ENCODE results near the gene ADGRG7.
"Not testable (repeated sequence)": the region's sequence is repeated elsewhere in the genome, so short reads cannot be mapped to it uniquely, and the experiment has no call there.

The ADGRG7 gene

DNA sequence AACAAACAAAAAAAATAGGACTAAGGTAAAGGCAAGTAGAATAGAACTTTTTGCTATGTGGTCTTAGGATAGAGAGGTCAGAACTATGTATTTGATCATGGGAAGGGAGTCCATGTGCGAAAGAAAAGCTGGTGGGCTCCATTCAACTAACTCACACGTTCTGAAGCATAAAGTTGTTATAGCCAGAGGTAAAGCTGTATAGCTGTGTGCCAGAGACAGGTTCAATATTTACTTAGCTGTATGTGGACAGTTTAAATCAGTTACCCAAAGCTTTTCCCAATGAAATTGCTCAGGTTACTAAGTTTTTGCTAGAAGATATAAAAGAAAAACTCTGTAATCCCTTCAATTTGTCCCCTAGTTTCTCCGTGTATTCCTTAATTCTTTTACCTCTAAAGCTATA is 37.8 kb downstream of the ADGRG7 start:
- no peak for DNase-seq

- DNase-seq = no peak
Measured at GRCh38 chr3:100647657-100648056, 38.3 kb downstream of the ADGRG7 start.

- DNase-seq = no peak
Measured at GRCh38 chr3:100650651-100651619, 41.5 kb downstream of the ADGRG7 start.

DNA sequence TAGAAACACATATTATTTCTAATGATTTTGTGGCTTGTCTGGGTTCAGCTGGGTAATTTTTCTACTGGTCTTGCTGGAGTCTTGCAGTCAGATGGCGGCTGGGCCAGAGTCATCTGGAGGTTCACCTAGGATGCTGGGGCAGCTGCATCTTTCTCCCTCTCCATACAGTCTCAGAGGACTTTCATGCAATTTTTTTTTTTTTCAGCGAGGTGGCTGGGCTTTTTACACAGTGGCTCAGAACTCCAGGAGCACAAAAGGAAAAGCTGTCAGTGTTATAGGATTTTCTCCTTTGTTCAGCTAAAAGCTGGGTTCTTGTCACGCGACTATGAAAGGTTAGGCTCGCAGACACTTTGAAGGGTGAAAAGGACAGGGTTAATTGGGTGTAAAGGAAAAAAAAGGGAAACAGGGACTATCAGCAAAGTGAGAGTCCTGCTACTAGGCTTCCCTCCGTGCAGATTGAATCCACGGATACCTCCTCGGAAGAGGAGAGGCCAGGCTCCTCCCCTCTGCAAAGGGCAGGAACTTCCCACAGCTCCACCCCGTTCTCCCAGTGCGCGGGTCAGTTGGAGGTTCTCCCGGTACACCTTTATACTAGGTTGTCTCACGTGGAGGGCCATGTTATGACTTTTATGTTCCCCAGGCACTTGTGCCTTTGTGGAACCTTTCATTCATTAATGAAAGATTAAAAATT is 44.3 kb downstream of the ADGRG7 start:
- DNase-seq = no peak

DNA sequence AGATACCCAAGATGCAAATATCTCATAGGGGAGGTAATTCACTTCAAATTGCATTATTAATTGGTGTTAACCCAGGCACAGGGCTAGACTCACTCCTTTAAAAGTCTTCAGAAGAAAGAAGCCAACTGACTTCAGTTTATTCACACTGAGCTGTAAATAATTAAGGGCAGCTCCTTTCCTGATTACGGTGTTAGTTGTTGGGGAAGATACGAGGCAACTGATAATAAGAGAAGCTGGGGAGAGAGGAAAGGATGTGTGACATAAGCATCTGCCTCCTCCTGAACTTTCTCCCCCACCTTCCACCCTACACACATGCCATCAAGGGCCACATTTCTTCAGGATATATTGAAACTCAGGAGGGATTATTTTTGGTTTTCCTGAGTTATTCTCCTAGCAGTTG is 47.5 kb downstream of the ADGRG7 start:
- DNase-seq = no peak

DNA sequence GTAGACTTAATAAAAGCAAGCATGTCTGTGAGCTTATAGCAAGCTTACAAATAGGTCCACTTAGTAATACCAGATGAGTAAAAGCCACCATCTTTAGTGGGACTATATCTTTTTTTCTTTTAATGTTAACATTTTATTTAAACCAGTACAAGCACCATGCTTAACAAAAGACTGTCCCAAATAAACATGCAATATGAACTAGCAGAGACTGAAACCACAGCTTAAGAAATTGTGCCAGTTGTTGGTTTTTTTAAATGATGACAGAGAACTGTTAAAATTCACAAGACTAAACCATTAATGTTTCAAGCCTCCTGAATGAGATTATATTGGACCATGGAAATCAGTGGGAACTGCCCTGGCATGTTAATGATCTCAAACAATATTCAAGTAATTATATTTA is 51.9 kb downstream of the ADGRG7 start:
- not testable (repeated sequence) for DNase-seq

GRCh38 chr3:100662113-100662823 is 52.9 kb downstream of the ADGRG7 start:
- DNase-seq = no peak

DNA sequence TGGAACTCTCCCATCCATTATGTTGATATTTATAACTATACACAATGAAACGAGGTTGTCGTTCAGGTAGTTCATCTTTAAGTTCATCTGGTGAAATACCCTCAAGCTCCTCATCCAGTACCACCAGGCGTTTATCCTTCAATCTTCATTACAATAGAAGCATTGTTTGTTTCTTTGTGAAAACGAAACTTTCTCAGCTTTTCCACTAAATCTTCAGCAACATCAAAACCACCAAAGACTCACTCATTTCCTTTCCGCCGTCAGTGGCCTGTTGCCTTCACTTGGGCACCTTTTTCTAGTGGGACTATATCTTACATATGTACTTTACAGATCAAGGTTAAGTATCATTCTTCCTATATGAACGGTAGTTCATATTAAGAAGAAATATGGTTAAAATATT is 55.8 kb downstream of the ADGRG7 start:
- DNase-seq = no peak

- DNase-seq = not testable (repeated sequence)
Measured at GRCh38 chr3:100666699-100667098, 57.3 kb downstream of the ADGRG7 start.

DNA sequence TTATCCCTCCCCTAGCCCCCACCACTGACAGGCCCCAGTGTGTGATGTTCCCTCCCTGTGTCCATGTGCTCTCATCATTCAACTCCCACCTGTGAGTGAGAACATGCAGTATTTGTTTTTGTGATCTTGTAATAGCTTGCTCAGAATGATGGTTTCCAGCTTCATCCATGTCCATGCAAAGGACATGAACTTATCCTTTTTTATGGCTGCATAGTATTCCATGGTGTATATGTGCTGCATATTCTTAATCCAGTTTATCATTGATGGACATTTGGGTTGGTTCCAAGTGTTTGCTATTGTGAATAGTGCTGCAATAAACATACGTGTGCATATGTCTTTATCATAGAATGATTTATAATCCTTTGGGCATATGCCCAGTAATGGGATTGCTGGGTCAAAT is 57.9 kb downstream of the ADGRG7 start:
- DNase-seq = not testable (repeated sequence)

DNA sequence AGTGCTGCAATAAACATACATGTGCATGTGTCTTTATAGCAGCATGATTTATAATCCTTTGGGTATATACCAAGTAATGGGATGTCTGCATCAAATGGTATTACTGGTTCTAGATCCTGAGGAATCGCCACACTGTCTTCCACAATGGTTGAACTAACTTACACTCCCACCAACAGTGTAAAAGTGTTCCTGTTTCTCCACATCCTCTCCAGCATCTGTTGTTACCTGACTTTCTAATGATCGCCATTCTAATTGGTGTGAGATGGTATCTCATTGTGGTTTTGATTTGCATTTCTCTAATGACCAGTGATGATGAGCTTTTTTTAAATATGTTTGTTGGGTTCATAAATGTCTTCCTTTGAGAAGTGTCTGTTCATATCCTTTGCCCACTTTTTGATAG is 61.6 kb downstream of the ADGRG7 start:
- not testable (repeated sequence) for DNase-seq

- no peak for DNase-seq
Measured at GRCh38 chr3:100681496-100681895, 72.1 kb downstream of the ADGRG7 start.

- no peak for DNase-seq
Measured at GRCh38 chr3:100682056-100682853, 72.9 kb downstream of the ADGRG7 start.

- DNase-seq = peak; percentile 7
Measured at GRCh38 chr3:100682854-100683760, 73.7 kb downstream of the ADGRG7 start.

GRCh38 chr3:100693225-100693624 is 83.8 kb downstream of the ADGRG7 start:
- no peak for DNase-seq

DNA sequence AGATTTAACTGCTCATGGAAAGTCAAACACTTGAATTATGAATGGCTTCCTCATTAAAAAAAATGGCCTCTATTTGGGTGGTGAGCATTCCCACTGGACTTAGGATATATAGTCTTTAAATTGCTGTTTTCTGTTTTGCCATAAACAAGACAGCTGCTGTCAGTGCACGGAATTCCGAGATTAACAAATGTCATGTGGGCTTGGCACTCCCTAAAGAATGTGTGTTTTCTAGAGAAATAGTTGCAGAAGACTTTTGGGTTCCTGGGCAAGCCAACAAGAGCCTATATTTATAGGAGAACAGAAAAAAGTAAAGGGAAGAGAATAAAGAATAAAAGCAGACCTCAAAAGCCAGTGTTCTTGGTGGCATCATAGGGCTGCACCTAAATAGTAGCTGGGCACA is 86.3 kb downstream of the ADGRG7 start:
- DNase-seq = no peak

DNA sequence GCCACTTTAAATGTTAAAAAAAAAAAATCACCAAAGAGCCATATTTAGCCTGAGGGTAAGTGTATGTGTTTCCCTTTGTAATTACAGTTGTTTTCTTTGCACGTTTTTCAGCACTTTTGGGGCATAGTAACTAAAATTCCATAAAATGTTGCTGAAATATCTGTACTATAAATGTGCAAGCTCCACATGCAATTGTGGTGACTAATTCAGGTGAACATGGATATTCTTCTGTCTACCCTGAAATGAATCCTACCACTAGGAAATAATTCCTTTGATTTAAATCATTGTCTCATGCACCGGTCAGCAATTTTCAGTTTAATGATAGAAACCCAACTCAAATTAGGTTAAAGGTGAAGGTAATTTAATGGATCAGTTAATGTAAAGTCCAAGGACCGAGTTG is 86.8 kb downstream of the ADGRG7 start:
- DNase-seq = no peak

DNA sequence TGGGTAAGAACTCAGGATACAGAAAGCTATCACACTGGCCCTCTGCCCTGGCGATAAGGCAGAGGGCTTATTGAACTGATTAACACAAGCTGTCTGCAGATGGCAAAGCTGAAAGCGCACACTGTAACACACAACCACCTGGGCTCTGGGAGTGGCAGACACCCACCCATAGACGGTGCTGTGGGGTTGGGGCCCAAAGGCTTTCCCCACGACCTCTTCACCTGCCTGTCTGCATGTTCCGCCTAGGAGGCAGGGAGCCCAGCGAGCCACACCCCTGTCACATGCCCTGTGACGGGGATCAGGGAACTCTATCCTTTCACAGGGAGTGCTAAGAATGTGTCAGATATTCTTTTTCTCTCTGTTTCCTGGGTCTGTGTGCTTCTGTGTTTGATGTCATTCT is 87.8 kb downstream of the ADGRG7 start:
- no peak for DNase-seq

GRCh38 chr3:100697723-100698285 is 88.4 kb downstream of the ADGRG7 start:
- DNase-seq = no peak

GRCh38 chr3:100698736-100699135 is 89.3 kb downstream of the ADGRG7 start:
- DNase-seq = no peak

DNA sequence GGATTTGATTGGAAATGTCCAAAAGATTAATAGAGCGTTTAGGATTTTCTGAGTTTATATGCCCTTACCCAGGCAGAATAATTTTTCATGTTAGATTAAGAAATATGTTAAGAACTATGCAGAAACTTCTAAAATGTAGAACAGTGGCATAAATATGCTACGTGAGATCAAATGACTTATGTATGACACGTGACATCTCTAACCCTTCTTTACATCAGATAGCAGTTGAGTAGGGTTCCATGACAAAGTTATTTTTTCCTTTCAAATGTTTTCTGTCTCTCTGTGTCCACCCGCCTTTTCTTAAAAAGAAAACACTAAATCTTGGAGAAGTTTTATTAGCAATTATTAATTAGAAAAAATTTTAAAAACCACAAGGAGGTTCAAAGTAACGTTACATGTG is 91.3 kb downstream of the ADGRG7 start:
- DNase-seq = no peak
